A549 treated with AZD9567 at 1 μM for 4 hours (cell line): Measurements from ENCODE around the gene SLC29A1. TPM values are rescaled to one million over a fixed set of nuclear protein-coding genes. Genes with fewer than 3 reads are reported as not detected.

Experiments used
- total RNA-seq: library from RNA; stranded (reverse); fragments of 200-300 nt; extraction: Qiagen RNA extraction; gene quantifications from 5 replicates; pipeline ENCODE4 v1.2.3, GENCODE V29; 2022; ENCODE audit not compliant: insufficient read depth

Gene SLC29A1
- 32.8 to 56.1 TPM (median 51.3 TPM) in 5 replicates for total RNA-seq

GRCh38 chr6:44223319-44224028 lies at the start of gene SLC29A1:
Gene SLC29A1 (plus strand): TSS chr6:44223595. CDS start chr6:44227314, 3,719 bp downstream.

GRCh38 chr6:44216677-44217331 lies 6.6 kb upstream of the SLC29A1 start, which contains the start of gene MYMX:
Gene MYMX (plus strand): TSS chr6:44216926. CDS start chr6:44217472, 546 bp downstream.

GRCh38 chr6:44246663-44247337 lies 23.4 kb downstream of the SLC29A1 start, which contains the start of gene HSP90AB1:
Gene HSP90AB1 (plus strand): TSS chr6:44247101. CDS start chr6:44248630, 1,529 bp downstream.

GRCh38 chr6:44257025-44257752 lies 33.8 kb downstream of the SLC29A1 start, which contains the start of gene SLC35B2:
Gene SLC35B2 (minus strand): TSS chr6:44257528. CDS start chr6:44257410, 118 bp downstream.

GRCh38 chr6:44265007-44265721 lies 41.8 kb downstream of the SLC29A1 start, which contains the start of gene NFKBIE:
Gene NFKBIE (minus strand): TSS chr6:44265551. CDS start chr6:44265346, 205 bp downstream.

GRCh38 chr6:44269921-44270525 lies 46.6 kb downstream of the SLC29A1 start, which contains the start of gene TMEM151B:
Gene TMEM151B (plus strand): TSS chr6:44270450. CDS start chr6:44270743, 293 bp downstream.

Other genes with a start within 250 kb of the SLC29A1 start
- 68.2 to 71.9 TPM (median 69.5 TPM) in 5 replicates for gene MRPL14, start 96.1 kb upstream of the SLC29A1 start, total RNA-seq
- 15.0 to 20.2 TPM (median 15.3 TPM) in 5 replicates for gene TMEM63B, start 96.0 kb upstream of the SLC29A1 start, total RNA-seq
- not detected in 5 replicates for gene CAPN11, start 64.8 kb upstream of the SLC29A1 start, total RNA-seq
- gene MYMX, start 6.7 kb upstream of the SLC29A1 start, total RNA-seq, result not detected in 5 replicates
- 1,084 to 1,436 TPM (median 1,192 TPM) in 5 replicates for gene HSP90AB1, start 23.5 kb downstream of the SLC29A1 start, total RNA-seq
- gene SLC35B2, start 33.9 kb downstream of the SLC29A1 start, total RNA-seq, result 51.3 to 67.9 TPM (median 62.9 TPM) in 5 replicates
- gene NFKBIE, start 42.0 kb downstream of the SLC29A1 start, total RNA-seq, result 5.1 to 9.4 TPM (median 8.4 TPM) in 5 replicates
- gene TMEM151B, start 46.9 kb downstream of the SLC29A1 start, total RNA-seq, result 0.02 to 0.06 TPM (median 0.04 TPM) in 4 of 5 replicates, not detected in the other
- 5.0 to 7.8 TPM (median 6.3 TPM) in 5 replicates for gene AARS2, start 89.8 kb downstream of the SLC29A1 start, total RNA-seq
- gene SPATS1, start 119.1 kb downstream of the SLC29A1 start, total RNA-seq, result not detected in 5 replicates
- 11.7 to 14.7 TPM (median 12.9 TPM) in 5 replicates for gene CDC5L, start 164.1 kb downstream of the SLC29A1 start, total RNA-seq